HL-60/S4 treated with retinoic acid at 250 ng/mL for 4 days and 3 days (cell line): ENCODE measurements around the gene ABCF1.

Experiments
- in situ Hi-C: fragments of 300-500 bp; cut with MboI; formaldehyde crosslinking; loops from 2 replicates; pipeline ENCODE4 v1.7.0; 2022; ENCODE audit warnings: low sequenced_read_pairs

Gene ABCF1

DNA sequence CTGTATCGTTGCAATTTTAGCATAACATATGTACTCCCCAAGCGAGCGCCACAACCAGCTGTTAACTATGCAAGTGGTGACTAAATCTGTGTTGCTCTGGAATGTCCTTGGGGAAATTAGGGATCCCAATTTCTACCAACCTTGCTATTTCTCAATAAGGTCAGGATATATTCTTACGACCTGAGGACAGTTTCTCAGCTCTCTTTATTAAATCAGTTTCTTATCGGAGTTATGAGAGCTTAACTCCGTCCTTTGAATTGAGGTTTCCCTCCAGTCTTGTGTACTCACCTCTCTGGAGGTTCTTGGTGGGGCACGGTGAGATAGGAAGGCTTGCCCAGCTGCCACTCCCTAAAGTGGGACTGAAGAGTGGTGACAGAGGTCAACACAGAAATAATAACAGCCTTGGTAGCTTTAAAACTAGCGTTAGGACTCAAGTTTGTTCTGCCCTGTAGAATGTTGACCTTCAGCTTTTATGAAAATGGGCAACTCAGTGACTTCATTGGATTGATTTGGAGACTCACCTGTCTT is 47.1 kb downstream of the ABCF1 start:
- in situ Hi-C loops: no loop called here

- in situ Hi-C loops: no loop called here
Measured at GRCh38 chr6:30619561-30619960, 48.3 kb downstream of the ABCF1 start.

DNA sequence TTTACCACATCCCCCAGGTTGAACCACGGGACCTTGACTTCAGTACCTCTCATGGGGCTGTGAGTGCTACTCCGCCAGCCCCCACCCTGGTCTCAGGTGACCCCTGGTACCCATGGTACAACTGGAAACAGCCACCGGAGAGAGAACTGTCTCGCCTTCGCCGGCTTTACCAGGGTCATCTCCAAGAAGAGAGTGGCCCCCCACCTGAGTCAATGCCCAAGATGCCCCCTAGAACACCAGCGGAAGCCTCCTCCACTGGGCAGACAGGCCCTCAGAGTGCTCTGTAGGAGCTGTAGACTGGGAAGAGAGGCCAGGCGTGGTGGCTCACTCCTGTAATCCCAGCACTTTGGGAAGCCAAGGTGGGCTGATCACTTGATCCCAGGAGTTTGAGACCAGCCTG is 54.3 kb downstream of the ABCF1 start:
- in situ Hi-C loops: no loop called here

DNA sequence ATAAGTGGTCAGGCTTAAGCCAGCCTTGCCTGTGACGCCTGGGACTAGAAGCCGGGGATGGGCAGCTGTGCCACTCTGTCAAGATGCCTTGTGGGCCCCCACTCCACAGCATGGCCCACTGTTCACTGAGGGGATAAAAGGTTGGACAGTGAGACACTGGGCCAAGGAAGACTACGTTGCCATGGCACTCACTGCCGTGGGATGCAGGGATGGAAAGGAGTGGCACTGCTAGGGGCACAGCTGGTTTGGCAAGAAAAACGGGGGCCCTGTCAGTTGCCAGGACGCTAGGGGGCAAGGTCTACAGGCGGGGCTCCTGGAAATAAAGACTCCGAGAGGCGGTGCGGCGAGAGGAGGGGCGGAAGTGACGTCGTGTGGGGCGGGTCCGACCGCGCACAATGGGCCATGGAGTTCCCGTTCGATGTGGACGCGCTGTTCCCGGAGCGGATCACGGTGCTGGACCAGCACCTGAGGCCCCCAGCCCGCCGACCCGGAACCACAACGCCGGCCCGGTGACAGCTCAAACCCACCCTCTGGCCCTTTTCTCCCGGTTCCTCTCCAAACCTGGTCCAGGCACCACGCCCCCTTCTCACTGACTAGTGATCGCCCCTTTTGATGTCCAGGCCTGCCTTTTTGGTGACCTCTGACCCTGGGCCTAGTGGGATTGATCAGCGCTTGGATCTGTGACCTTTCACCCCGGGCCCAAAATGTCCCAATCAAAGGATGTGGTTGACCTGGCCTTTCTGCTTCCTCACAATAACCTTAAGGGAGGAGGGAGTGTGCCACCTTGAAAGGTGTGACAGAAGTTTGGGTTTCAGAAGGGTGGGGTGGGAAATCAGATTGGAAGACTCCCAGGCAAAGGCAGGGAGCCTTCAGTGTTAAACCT is 55.5 kb downstream of the ABCF1 start, which contains the start of gene ATAT1:
TSS of gene ATAT1 (plus strand) at position 391 of the 883 bp plus-strand sequence.
- in situ Hi-C loops: no loop called here

DNA sequence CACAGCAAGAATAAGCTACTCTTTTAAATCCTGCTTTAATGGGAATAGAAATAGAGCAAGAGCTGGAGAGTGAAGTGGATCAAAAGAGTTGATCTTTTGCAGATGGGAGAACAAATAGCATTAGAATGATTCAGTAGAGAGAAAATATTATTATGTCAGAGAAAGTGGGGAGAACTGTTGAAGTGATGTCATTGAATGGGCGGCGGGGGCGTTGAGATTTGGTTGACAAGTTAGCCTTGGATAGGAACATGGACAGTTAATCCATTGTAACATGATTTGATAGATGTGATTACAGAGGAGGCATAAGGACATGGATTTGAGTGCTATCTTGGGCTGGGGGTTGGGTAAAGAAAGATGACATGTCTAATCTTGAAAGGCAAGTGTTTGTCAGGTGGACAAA is 64.6 kb downstream of the ABCF1 start:
- in situ Hi-C loops: no loop called here

DNA sequence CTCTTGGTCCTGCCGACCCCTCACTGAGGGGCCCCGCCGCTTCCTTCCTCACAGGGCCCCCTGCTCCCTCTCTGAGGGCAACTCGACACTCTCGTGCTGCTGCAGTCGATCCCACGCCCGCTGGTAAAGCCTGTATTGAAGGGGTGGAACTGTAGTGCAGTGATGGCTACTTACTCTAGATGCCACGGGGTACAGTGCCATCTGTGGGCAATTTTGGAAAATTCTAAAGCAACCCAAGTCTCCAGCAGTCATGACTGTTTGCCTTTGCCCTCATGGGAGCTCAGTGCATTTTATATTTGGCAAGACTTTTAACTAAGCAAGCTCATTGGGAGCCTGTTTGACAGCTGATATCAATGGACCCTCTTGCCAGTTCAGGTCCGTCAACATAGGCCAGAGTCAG is 69.2 kb downstream of the ABCF1 start:
- in situ Hi-C loops: no loop called here

DNA sequence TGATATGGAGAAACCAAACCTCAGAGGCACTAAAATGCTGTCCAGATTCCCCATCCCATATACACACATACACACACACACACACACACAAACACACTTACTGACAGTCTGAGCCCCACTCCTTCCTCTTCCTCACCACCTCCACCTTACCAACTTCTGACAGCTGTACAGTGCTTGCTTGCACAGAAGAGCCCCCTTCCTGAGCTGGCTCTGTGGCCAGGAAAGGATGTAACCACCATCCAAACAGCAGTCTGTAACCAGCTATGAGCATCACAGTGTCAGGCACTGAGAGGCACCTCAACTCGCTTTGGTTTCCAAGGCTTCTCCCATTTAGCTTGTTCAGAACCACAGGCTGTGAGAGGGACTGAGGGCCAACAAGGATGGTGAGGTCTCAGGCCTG is 69.8 kb downstream of the ABCF1 start:
- in situ Hi-C loops: no loop called here
